HEK293 (cell line): Measurements from ENCODE around the gene KLK11.

ENCODE experiments used
- CTCF ChIA-PET: fragments of 350-600 bp; formaldehyde crosslinking; extraction: SDS; loops from one replicate; lab custom pipeline; 2021; ENCODE audit warnings: antibody characterized with exemption; lab: Yijun Ruan, JAX
- POLR2A ChIA-PET: fragments of 300-600 bp; formaldehyde crosslinking; extraction: SDS; loops from one replicate; lab custom pipeline; 2020; ENCODE audit warnings: antibody characterized with exemption, inconsistent platforms; lab: Yijun Ruan, JAX
- H3K27ac ChIP-seq: fragments of 200-500 bp; sonication (Bioruptor generic); 2 replicates; pipeline ENCODE4 v1.5.1; 2014; ENCODE audit warnings: low read depth, low read length, control low read depth, inconsistent platforms; ENCODE audit errors: extremely low read depth
- H3K36me3 ChIP-seq, 2 experiments: fragments of 200-500 bp in 1 of 2; sonication (Bioruptor generic) in 1 of 2; 1 replicate in 1 of 2; 2 replicates in 1 of 2; pipeline ENCODE4 v1.5.1; 2014 to 2017; ENCODE audit warnings: inconsistent platforms in 2 of 2, low read length in 2 of 2; ENCODE audit not compliant: control insufficient read depth in 2 of 2, insufficient read depth in 1 of 2
- H3K4me1 ChIP-seq: fragments of 200-500 bp; sonication (Bioruptor generic); 2 replicates; pipeline ENCODE4 v1.5.1; 2014; ENCODE audit warnings: mild to moderate bottlenecking, low read length, inconsistent platforms; ENCODE audit not compliant: control insufficient read depth, insufficient read depth
- H3K4me3 ChIP-seq: 2 replicates; pipeline ENCODE4 v1.5.1; 2011; ENCODE audit warnings: low read depth, mild to moderate bottlenecking, control low read depth, low read length, moderate library complexity
- H3K9me3 ChIP-seq: fragments of 200-500 bp; sonication (Bioruptor generic); 2 replicates; pipeline ENCODE4 v1.5.1; 2014; ENCODE audit warnings: low read depth, low read length, inconsistent platforms; ENCODE audit not compliant: control insufficient read depth, insufficient read depth
- EGR2 ChIP-seq: fragments of 450-650 bp; formaldehyde crosslinking; IDR thresholded peaks from 2 replicates; pipeline ENCODE4 v1.5.1; 2016; ENCODE audit warnings: low read depth, missing biosample characterization, missing genetic modification characterization
- FEZF1 ChIP-seq: fragments of 450-650 bp; formaldehyde crosslinking; IDR thresholded peaks from 2 replicates; pipeline ENCODE4 v1.5.1; 2016; ENCODE audit warnings: missing biosample characterization, missing genetic modification characterization
- KLF10 ChIP-seq: fragments of 450-650 bp; IDR thresholded peaks from 2 replicates; pipeline ENCODE4 v1.5.1; 2018; ENCODE audit warnings: missing biosample characterization, mild to moderate bottlenecking, missing genetic modification characterization
- PATZ1 ChIP-seq: fragments of 450-650 bp; formaldehyde crosslinking; IDR thresholded peaks from 2 replicates; pipeline ENCODE4 v1.5.1; 2016; ENCODE audit warnings: missing biosample characterization, missing genetic modification characterization
- TRIM28 ChIP-seq: IDR thresholded peaks from 2 replicates; pipeline ENCODE4 v1.6.1; 2011; ENCODE audit warnings: low read length, control low read depth, borderline replicate concordance
- ZBTB17 ChIP-seq: fragments of 450-650 bp; formaldehyde crosslinking; IDR thresholded peaks from 2 replicates; pipeline ENCODE4 v1.5.1; 2016; ENCODE audit warnings: missing biosample characterization, missing genetic modification characterization
- ZNF114 ChIP-seq: fragments of 450-650 bp; formaldehyde crosslinking; IDR thresholded peaks from 2 replicates; pipeline ENCODE4 v1.5.0; 2017; ENCODE audit warnings: missing biosample characterization, missing genetic modification characterization
- ZNF148 ChIP-seq: fragments of 450-650 bp; formaldehyde crosslinking; IDR thresholded peaks from 2 replicates; pipeline ENCODE4 v1.5.0; 2017; ENCODE audit warnings: missing biosample characterization, missing genetic modification characterization, borderline replicate concordance
- ZNF174 ChIP-seq: fragments of 450-650 bp; formaldehyde crosslinking; IDR thresholded peaks from 2 replicates; pipeline ENCODE4 v1.5.0; 2017; ENCODE audit warnings: missing biosample characterization, mild to moderate bottlenecking, missing genetic modification characterization
- ZNF211 ChIP-seq: fragments of 450-650 bp; formaldehyde crosslinking; IDR thresholded peaks from 2 replicates; pipeline ENCODE4 v1.5.1; 2016; ENCODE audit warnings: low read depth, missing biosample characterization, missing genetic modification characterization
- ZNF239 ChIP-seq: fragments of 450-650 bp; formaldehyde crosslinking; IDR thresholded peaks from 2 replicates; pipeline ENCODE4 v1.5.1; 2016; ENCODE audit warnings: missing biosample characterization, missing genetic modification characterization
- ZNF248 ChIP-seq: fragments of 450-650 bp; formaldehyde crosslinking; IDR thresholded peaks from 2 replicates; pipeline ENCODE4 v1.5.1; 2017; ENCODE audit warnings: missing biosample characterization, missing genetic modification characterization
- ZNF266 ChIP-seq: fragments of 450-650 bp; formaldehyde crosslinking; IDR thresholded peaks from 2 replicates; pipeline ENCODE4 v1.5.1; 2016; ENCODE audit warnings: missing biosample characterization, missing genetic modification characterization, low read depth
- ZNF274 ChIP-seq, 2 experiments: fragments of 200-500 bp in 1 of 2; fragments of 450-650 bp in 1 of 2; sonication (Bioruptor generic) in 1 of 2; formaldehyde crosslinking in 1 of 2; IDR thresholded peaks; 2 replicates each; pipeline versions ENCODE4 v1.5.1 to v1.6.1; 2014 to 2016; ENCODE audit warnings: borderline replicate concordance in 1 of 2, inconsistent platforms in 1 of 2, low read length in 1 of 2, missing biosample characterization in 1 of 2, missing genetic modification characterization in 1 of 2
- ZNF302 ChIP-seq: fragments of 450-650 bp; formaldehyde crosslinking; IDR thresholded peaks from 2 replicates; pipeline ENCODE4 v1.5.1; 2016; ENCODE audit warnings: missing biosample characterization, missing genetic modification characterization, low read depth
- ZNF350 ChIP-seq: fragments of 450-650 bp; formaldehyde crosslinking; IDR thresholded peaks from 2 replicates; pipeline ENCODE4 v1.5.0; 2017; ENCODE audit warnings: missing biosample characterization, mild to moderate bottlenecking, missing genetic modification characterization
- ZNF366 ChIP-seq: fragments of 450-650 bp; formaldehyde crosslinking; conservative IDR thresholded peaks from 2 replicates; pipeline ENCODE4 v1.5.1; 2016; ENCODE audit warnings: missing biosample characterization, missing genetic modification characterization
- ZNF423 ChIP-seq: fragments of 450-650 bp; formaldehyde crosslinking; IDR thresholded peaks from 2 replicates; pipeline ENCODE4 v1.5.1; 2016; ENCODE audit warnings: missing biosample characterization, missing genetic modification characterization
- ZNF449 ChIP-seq: fragments of 450-650 bp; formaldehyde crosslinking; IDR thresholded peaks from 2 replicates; pipeline ENCODE4 v1.5.1; 2017; ENCODE audit warnings: missing biosample characterization, mild to moderate bottlenecking, missing genetic modification characterization, moderate library complexity
- ZNF48 ChIP-seq: fragments of 450-650 bp; formaldehyde crosslinking; IDR thresholded peaks from 2 replicates; pipeline ENCODE4 v1.5.1; 2016; ENCODE audit warnings: missing biosample characterization, missing genetic modification characterization
- ZNF488 ChIP-seq: fragments of 450-650 bp; formaldehyde crosslinking; IDR thresholded peaks from 2 replicates; pipeline ENCODE4 v1.5.1; 2016; ENCODE audit warnings: missing biosample characterization, missing genetic modification characterization
- ZNF513 ChIP-seq: fragments of 450-650 bp; IDR thresholded peaks from 2 replicates; pipeline ENCODE4 v1.5.1; 2018; ENCODE audit warnings: missing biosample characterization, missing genetic modification characterization
- ZNF521 ChIP-seq: fragments of 450-650 bp; formaldehyde crosslinking; IDR thresholded peaks from 2 replicates; pipeline ENCODE4 v1.5.1; 2017; ENCODE audit warnings: missing biosample characterization, mild to moderate bottlenecking, missing genetic modification characterization
- ZNF561 ChIP-seq: fragments of 450-650 bp; IDR thresholded peaks from 2 replicates; pipeline ENCODE4 v1.5.1; 2018; ENCODE audit warnings: missing biosample characterization, missing genetic modification characterization, borderline replicate concordance
- ZNF626 ChIP-seq: fragments of 450-650 bp; sonication (Bioruptor Pico); formaldehyde crosslinking; IDR thresholded peaks from 2 replicates; pipeline ENCODE4 v1.5.1; 2018; ENCODE audit warnings: missing biosample characterization, missing genetic modification characterization, inconsistent platforms
- ZNF654 ChIP-seq: fragments of 450-650 bp; formaldehyde crosslinking; IDR thresholded peaks from 2 replicates; pipeline ENCODE4 v1.5.1; 2016; ENCODE audit warnings: low read depth, missing biosample characterization, missing genetic modification characterization
- ZNF677 ChIP-seq: fragments of 450-650 bp; IDR thresholded peaks from 2 replicates; pipeline ENCODE4 v1.5.0; 2018; ENCODE audit warnings: missing biosample characterization, mild to moderate bottlenecking, missing genetic modification characterization, moderate library complexity
- ZNF830 ChIP-seq: fragments of 450-650 bp; IDR thresholded peaks from 2 replicates; pipeline ENCODE4 v1.5.0; 2018; ENCODE audit warnings: missing biosample characterization, missing genetic modification characterization, low read depth, mild to moderate bottlenecking, moderate library complexity
- ZSCAN23 ChIP-seq: fragments of 450-650 bp; formaldehyde crosslinking; IDR thresholded peaks from 2 replicates; pipeline ENCODE4 v1.5.1; 2016; ENCODE audit warnings: missing biosample characterization, missing genetic modification characterization

KLK11 gene

GRCh38 chr19:51059715-51060114 lies 33.3 kb upstream of the KLK11 start:
- H3K27ac ChIP-seq: no peak overlapping the region
- H3K9me3 ChIP-seq: no peaks in the 10 kb centered on the region
- ChIA-PET CTCF (interaction anchor here (0.9 to 1.0 kb wide), 2 partner anchors 37 to 38 kb away, joined by 3 read pairs; no protein-coding TSS in a partner anchor), POLR2A (interaction anchor here (0.6 kb wide), 1 partner anchor 42 kb away, joined by 9 read pairs; no protein-coding TSS in a partner anchor)
- no peaks in the 10 kb centered on the region for H3K4me1 ChIP-seq
- H3K4me3 ChIP-seq: no peak overlapping the region
- H3K36me3 ChIP-seq: no peaks in the 10 kb centered on the region
- no peak for TF ChIP-seq ZBTB17 (tag by site-specific recombination)
- TF ChIP-seq ZNF521 (tag by site-specific recombination): no peak
- no peak for TF ChIP-seq ZNF626 (tag by site-specific recombination)
- no peak for TF ChIP-seq PATZ1 (tag by site-specific recombination)
- TF ChIP-seq FEZF1 (tag by site-specific recombination): no peak
- TF ChIP-seq ZSCAN23 (tag by site-specific recombination): no peak
- no peak for TF ChIP-seq ZNF174 (tag by site-specific recombination)
- TF ChIP-seq ZNF248: no peak
- no peak for TF ChIP-seq ZNF274 (IDR thresholded peaks at IDR 0.05; ENCODE audit: low read length)
- TF ChIP-seq ZNF274 (tag by site-specific recombination; IDR thresholded peaks at IDR 0.05; ENCODE audit: borderline replicate concordance): no peak
- no peak for TF ChIP-seq ZNF350 (tag by site-specific recombination)
- no peak for TF ChIP-seq ZNF830 (tag by site-specific recombination)
- TF ChIP-seq ZNF488 (tag by site-specific recombination): no peak
- TF ChIP-seq ZNF266: no peak
- TF ChIP-seq ZNF366 (tag by site-specific recombination): no peak
- no peak for TF ChIP-seq ZNF114
- no peak for TF ChIP-seq ZNF302 (tag by site-specific recombination)
- TF ChIP-seq TRIM28: no peak
- TF ChIP-seq ZNF211 (tag by site-specific recombination): no peak
- no peak for TF ChIP-seq ZNF449 (tag by site-specific recombination)
- no peak for TF ChIP-seq ZNF654

- H3K4me3 ChIP-seq: no peak overlapping the region
- H3K9me3 ChIP-seq: no peaks in the 10 kb centered on the region
- POLR2A ChIA-PET: no interaction called here
- H3K4me1 ChIP-seq: no peaks in the 10 kb centered on the region
- no peaks in the 10 kb centered on the region for H3K36me3 ChIP-seq
- H3K27ac ChIP-seq: no peak overlapping the region
- CTCF ChIA-PET: interaction anchor here (0.5 kb wide), 1 partner anchor 103 kb away, joined by 3 read pairs; no protein-coding TSS in a partner anchor
- TF ChIP-seq KLF10 (tag by site-specific recombination) (no peak), ZNF48 (tag by site-specific recombination) (no peak), ZNF513 (no peak), FEZF1 (tag by site-specific recombination) (no peak), ZNF677 (tag by site-specific recombination) (no peak), ZNF561 (tag by site-specific recombination) (no peak), ZNF248 (no peak), ZNF239 (tag by site-specific recombination) (no peak), EGR2 (no peak), ZNF423 (no peak), ZNF148 (tag by site-specific recombination) (no peak)
Observed at GRCh38 chr19:51055866-51056265, 29.4 kb upstream of the KLK11 start.
